GM19193 (cell line): ENCODE measurements around the gene HOPX.

ENCODE experiments used
- POLR2A ChIP-seq: IDR thresholded peaks from 4 replicates; pipeline ENCODE4 v1.6.1; 2011; ENCODE audit not compliant: insufficient read depth, insufficient read length; ENCODE audit errors: extremely low read depth

Gene HOPX

DNA sequence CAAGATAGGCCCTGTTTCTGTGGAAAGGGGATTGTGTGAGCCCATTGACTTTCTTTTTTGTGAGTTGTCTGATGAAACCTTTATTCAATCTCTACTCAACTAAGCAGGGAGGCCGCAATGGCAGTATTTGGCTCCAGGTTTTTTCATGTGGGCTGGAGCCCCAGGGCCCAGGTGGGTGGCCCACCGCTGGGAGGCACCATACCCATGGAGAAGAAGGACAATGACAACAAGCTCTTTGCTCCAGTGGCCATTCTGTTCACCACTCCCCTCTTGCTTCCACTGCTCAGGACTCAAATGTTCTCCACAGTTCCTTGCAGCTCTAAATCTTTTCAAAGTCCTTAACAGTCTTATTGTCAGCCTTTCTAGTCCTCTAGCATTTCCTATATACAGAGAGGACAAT, 54.1 kb downstream of the HOPX start:
- no peak for TF ChIP-seq POLR2A

- no peak for TF ChIP-seq POLR2A
Measured at GRCh38 chr4:56626420-56626819, 54.7 kb downstream of the HOPX start.

- no peak for TF ChIP-seq POLR2A
Measured at GRCh38 chr4:56622176-56622575, 58.9 kb downstream of the HOPX start.

DNA sequence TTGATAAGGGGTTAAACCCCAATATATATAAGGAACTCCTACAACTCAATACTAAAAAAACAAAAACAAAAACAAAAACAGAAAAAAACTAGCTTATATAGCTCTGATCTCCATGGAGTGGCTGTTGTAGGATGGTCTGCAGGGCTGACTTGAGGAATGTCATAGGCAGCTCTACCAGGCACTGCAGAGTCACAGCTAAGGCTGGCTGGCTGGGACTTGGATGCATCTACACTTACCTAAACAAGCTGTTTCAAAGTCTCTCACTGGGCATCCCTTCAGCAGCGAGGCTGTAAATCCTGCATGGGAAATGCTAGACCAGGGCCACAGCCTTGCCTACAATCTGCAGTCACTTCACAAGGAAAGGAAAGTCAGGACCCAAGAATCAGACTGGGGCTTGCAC, 61.3 kb downstream of the HOPX start:
- TF ChIP-seq POLR2A = no peak

DNA sequence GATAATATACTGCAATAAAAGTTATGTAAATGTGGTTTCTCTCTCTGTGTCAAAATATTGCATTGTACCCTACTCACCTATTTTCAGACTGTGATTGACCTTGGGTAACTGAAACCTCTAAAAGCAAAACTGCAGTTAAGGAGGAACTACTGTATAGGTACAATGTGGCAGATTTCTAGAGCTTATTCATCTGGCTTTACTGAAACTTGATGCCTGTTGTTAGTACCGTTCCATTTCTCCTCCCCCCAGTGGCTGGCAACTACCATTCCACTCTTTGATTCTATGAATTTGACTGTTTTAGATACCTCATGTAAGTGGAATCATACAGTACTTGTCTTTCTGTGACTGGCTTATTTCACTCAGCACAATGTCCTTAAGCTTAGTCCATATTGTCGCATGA, 61.9 kb downstream of the HOPX start:
- no peak for TF ChIP-seq POLR2A

DNA sequence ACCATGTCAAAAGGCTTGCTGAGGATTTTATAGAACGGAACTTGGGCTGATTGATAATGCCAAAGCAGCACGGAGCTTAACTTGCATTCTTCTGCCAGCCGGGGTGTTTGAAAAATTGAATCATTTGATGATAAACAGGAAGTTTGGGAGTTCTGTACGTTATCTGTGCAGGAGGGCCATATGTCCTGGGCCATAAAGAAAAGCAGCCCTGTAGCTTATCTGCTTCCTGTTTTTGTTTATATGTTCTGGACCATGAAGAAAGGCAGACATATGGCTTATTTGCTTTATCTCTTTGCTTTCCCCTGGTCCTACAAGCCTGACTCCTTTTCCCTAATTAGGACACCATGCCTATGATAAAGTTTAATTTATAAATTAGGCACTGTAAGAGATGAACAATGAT, 62.4 kb downstream of the HOPX start:
- TF ChIP-seq POLR2A = no peak

GRCh38 chr4:56613101-56613862, 67.8 kb downstream of the HOPX start:
- no peak for TF ChIP-seq POLR2A

- no peak for TF ChIP-seq POLR2A
Measured at GRCh38 chr4:56612282-56612681, 68.8 kb downstream of the HOPX start.

GRCh38 chr4:56611501-56611900, 69.6 kb downstream of the HOPX start:
- TF ChIP-seq POLR2A = no peak

GRCh38 chr4:56607926-56608325, 73.2 kb downstream of the HOPX start:
- no peak for TF ChIP-seq POLR2A

GRCh38 chr4:56606385-56606784, 74.7 kb downstream of the HOPX start:
- TF ChIP-seq POLR2A = no peak

- no peak for TF ChIP-seq POLR2A
Measured at GRCh38 chr4:56603297-56603696, 77.8 kb downstream of the HOPX start.
